Sigmoid colon (tissue), 4 donors: ENCODE measurements around the gene MGMT.

Experiments used
- CTCF ChIP-seq, 4 experiments: fragments of 450-650 bp in 3 of 4; fragments of 200-600 bp in 1 of 4; IDR thresholded peaks; one replicate each; pipeline ENCODE4 v1.5.1; 2016 to 2019; ENCODE audit warnings: antibody characterized with exemption in 4 of 4, mild to moderate bottlenecking in 3 of 4, moderate library complexity in 2 of 4
- EP300 ChIP-seq, 4 donors: sonication (generic); formaldehyde crosslinking; IDR thresholded peaks; one replicate each; pipeline ENCODE4 v1.6.1; 2017; ENCODE audit warnings: antibody characterized with exemption in 4 of 4
- POLR2A ChIP-seq, 2 donors: fragments of 450-650 bp; IDR thresholded peaks; one replicate each; pipeline ENCODE4 v1.6.1; 2016; ENCODE audit warnings: antibody characterized with exemption in 2 of 2, mild to moderate bottlenecking in 2 of 2, moderate library complexity in 2 of 2
- POLR2AphosphoS5 ChIP-seq, 4 donors: sonication (generic); formaldehyde crosslinking; IDR thresholded peaks; one replicate each; pipeline ENCODE4 v1.6.1; 2017; ENCODE audit warnings: antibody characterized with exemption in 4 of 4

- TF ChIP-seq EP300 (IDR thresholded peaks at IDR 0.05), result no peak
- TF ChIP-seq POLR2A (IDR thresholded peaks at IDR 0.05), result no peak
- no peak for TF ChIP-seq CTCF (IDR thresholded peaks at IDR 0.05)
- no peak for TF ChIP-seq POLR2AphosphoS5 (IDR thresholded peaks at IDR 0.05)
Observed at GRCh38 chr10:129741978-129742741, 275.1 kb downstream of the MGMT start.
